OCI-LY1 (cell line): ENCODE results near the gene ZNF80.

Experiments
- CTCF ChIP-seq: fragments of 200-600 bp; sonication (generic), shearing (Covaris generic); IDR thresholded peaks from 2 replicates; pipeline ENCODE4 v1.5.1; 2017; ENCODE audit warnings: mild to moderate bottlenecking, antibody characterized with exemption, low read length, moderate library complexity, mixed read lengths
- EZH2 ChIP-seq: fragments of 200-600 bp; sonication (generic), shearing (Covaris generic); IDR thresholded peaks from 2 replicates; pipeline ENCODE4 v1.8.0; 2017; ENCODE audit warnings: borderline replicate concordance, mixed run types, mild to moderate bottlenecking, antibody characterized with exemption, low read length, moderate library complexity, mixed read lengths

GRCh38 chr3:114218006-114218405 is 19.4 kb downstream of the ZNF80 start:
- TF ChIP-seq CTCF (no peak), EZH2 (no peak)
